Fibroblast of mammary gland (primary cell): ENCODE results near the gene MYBBP1A.

ENCODE experiments used
- DNase-seq: peaks from one replicate; pipeline ENCODE4 v3.0.0-alpha.2; 2010; ENCODE audit warnings: low read depth
- H3K4me3 ChIP-seq: 2 replicates; pipeline ENCODE4 v1.5.1; 2011; ENCODE audit warnings: low read depth, mild to moderate bottlenecking, low read length, moderate library complexity; ENCODE audit not compliant: control insufficient read depth
- TF ChIP-seq, protein P1 (sequence below): conservative IDR thresholded peaks from 2 replicates; pipeline ENCODE4 v1.5.1; 2011; ENCODE audit warnings: low read depth, low read length, inconsistent platforms; ENCODE audit not compliant: control insufficient read depth, insufficient read depth

MYBBP1A gene

DNA sequence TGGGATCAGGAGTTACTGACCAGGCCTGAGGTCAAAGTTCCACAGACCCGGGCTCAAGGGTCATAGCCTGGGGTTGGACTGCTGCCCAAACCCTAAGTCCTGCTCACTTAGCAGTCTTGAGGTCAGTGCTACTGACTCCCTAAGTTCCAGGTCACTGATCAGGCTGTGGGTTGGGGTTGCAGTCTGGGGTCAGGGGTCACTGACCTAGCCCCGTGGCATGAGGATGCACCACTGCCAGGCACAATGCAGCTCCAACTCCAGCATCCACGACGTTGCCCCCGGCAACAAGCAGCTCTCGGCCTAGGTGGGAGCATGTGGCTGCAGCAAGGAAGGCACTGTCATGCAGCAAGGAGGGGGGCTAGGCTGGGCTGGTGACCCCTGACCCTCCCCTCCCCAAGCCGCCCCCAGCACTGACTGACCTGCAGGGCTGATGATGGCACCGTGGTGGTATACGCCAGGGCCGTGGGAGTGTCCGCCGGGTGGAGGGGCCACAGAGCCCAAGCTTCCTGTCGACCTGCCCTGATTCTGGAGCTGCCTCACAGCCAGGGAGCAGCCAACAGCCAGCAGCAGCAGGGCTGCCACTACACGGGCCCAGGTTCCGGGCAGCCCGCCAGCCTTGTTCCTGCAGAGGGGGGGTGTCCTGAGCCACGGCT, 4.1 kb upstream of the MYBBP1A start:
- DNase-seq: no peak
- TF ChIP-seq, protein P1, sequence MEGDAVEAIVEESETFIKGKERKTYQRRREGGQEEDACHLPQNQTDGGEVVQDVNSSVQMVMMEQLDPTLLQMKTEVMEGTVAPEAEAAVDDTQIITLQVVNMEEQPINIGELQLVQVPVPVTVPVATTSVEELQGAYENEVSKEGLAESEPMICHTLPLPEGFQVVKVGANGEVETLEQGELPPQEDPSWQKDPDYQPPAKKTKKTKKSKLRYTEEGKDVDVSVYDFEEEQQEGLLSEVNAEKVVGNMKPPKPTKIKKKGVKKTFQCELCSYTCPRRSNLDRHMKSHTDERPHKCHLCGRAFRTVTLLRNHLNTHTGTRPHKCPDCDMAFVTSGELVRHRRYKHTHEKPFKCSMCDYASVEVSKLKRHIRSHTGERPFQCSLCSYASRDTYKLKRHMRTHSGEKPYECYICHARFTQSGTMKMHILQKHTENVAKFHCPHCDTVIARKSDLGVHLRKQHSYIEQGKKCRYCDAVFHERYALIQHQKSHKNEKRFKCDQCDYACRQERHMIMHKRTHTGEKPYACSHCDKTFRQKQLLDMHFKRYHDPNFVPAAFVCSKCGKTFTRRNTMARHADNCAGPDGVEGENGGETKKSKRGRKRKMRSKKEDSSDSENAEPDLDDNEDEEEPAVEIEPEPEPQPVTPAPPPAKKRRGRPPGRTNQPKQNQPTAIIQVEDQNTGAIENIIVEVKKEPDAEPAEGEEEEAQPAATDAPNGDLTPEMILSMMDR: no peak
- no peak overlapping the region for H3K4me3 ChIP-seq

GRCh38 chr17:4558347-4558971, 3.3 kb upstream of the MYBBP1A start:
- no peak for DNase-seq
- no peak overlapping the region for H3K4me3 ChIP-seq
- TF ChIP-seq, protein P1: no peak

GRCh38 chr17:4557626-4558346, 2.6 kb upstream of the MYBBP1A start:
- TF ChIP-seq, protein P1: no peak
- H3K4me3 ChIP-seq: no peak overlapping the region
- no peak for DNase-seq

DNA sequence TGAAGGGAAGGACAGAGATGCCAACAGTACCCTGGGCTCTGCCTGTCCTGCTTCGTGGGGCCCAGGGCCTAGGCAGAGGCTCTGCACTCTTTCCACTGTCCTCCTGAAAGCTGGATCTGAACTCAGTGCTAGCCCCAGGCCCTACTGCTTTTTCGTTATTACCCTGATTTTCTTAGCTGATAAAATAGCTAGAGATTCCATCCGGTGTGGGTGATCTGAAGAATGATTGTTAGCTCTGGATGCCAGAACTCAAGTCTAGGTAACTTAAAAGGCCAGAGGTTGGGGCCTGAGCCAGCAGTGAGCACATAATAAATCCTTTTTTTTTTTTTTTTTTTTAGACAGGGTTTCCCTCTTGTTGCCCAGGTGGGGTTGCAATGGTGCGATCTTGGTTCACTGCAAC, 1.8 kb upstream of the MYBBP1A start:
- DNase-seq: no peak
- TF ChIP-seq, protein P1: no peak
- H3K4me3 ChIP-seq: no peak overlapping the region

- TF ChIP-seq, protein P1: no peak
- DNase-seq: no peak
- peak overlapping the region; percentile 97 for H3K4me3 ChIP-seq
Observed at GRCh38 chr17:4555873-4556759, 932 bp upstream of the MYBBP1A start.

DNA sequence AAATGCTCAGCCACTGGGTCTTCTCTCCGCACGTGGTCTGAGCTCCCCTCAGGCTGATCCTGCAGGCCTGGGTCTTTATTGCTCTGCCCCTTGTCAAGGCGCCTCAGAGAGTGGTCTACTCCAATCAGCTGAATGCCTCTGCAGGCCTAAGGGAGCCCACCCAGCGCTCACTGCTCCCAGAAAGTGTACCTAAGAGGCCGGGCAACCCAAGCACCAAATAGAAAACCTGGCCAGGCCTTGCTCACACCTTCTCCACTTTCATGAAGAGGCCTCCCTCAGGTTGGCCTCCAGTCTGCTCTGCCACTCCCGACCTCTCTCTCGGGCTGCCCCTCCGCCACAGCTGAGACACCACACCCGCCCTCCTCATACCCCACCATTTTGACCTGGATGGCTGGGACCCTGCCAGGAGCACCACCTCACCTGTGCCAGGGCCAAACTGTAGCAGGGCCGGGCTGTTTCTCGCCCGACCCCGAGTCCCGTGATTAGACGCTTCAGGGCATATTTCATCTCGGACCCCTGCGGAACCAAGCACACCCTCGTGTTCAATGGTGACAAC, 665 bp downstream of the MYBBP1A start:
- TF ChIP-seq, protein P1: no peak
- DNase-seq: no peak
- peak overlapping the region; percentile 97 for H3K4me3 ChIP-seq
